CD14-positive monocyte (primary cell): ENCODE results near the gene TSPYL1. TPM values are rescaled to one million over a fixed set of nuclear protein-coding genes. Genes with fewer than 3 reads are reported as not detected.

Experiments
- DNase-seq, 3 donors: peaks; one replicate each; pipeline ENCODE4 v3.0.0-alpha.2; 2011 to 2022
- H2AFZ ChIP-seq: 2 replicates; pipeline ENCODE4 v1.6.0; 2012; ENCODE audit warnings: mild to moderate bottlenecking, low read depth, low read length, inconsistent platforms; ENCODE audit not compliant: insufficient read depth, poor library complexity, severe bottlenecking
- H3K27ac ChIP-seq, 2 donors: 1 replicate in 1 of 2; 2 replicates in 1 of 2; pipeline ENCODE4 v1.5.1; 2012 to 2013; ENCODE audit warnings: low read length in 2 of 2, control low read depth in 1 of 2, inconsistent platforms in 1 of 2, low read depth in 1 of 2, mild to moderate bottlenecking in 1 of 2
- H3K27me3 ChIP-seq, 2 donors: one replicate each; pipeline versions ENCODE4 v1.6.0 to v1.6.1; 2011 to 2013; ENCODE audit warnings: low read length in 2 of 2; ENCODE audit not compliant: control insufficient read depth in 2 of 2, insufficient read depth in 2 of 2
- H3K36me3 ChIP-seq, 2 donors: replicated peaks in 1 of 2; 1 replicate in 1 of 2; 2 replicates in 1 of 2; pipeline versions ENCODE4 v1.5.1 to v1.6.1; 2012 to 2013; ENCODE audit warnings: low read length in 2 of 2, control low read depth in 1 of 2, inconsistent platforms in 1 of 2, mild to moderate bottlenecking in 1 of 2; ENCODE audit not compliant: insufficient read depth in 2 of 2, control insufficient read depth in 1 of 2
- H3K4me1 ChIP-seq, 2 donors: 1 replicate in 1 of 2; 2 replicates in 1 of 2; pipeline versions ENCODE4 v1.5.1 to v1.6.1; 2012 to 2013; ENCODE audit warnings: low read length in 2 of 2, control low read depth in 1 of 2, inconsistent platforms in 1 of 2, mild to moderate bottlenecking in 1 of 2, moderate library complexity in 1 of 2; ENCODE audit not compliant: insufficient read depth in 2 of 2, control insufficient read depth in 1 of 2
- H3K4me2 ChIP-seq: replicated peaks from 2 replicates; pipeline ENCODE3; 2012; ENCODE audit warnings: low read length, moderate library complexity, mild to moderate bottlenecking; ENCODE audit not compliant: poor library complexity, severe bottlenecking; ENCODE audit errors: extremely low read depth
- H3K4me3 ChIP-seq, 3 experiments: fragments of 200-600 bp in 1 of 3; sonication (generic) in 1 of 3; replicated peaks in 1 of 3; 1 replicate in 2 of 3; 2 replicates in 1 of 3; pipeline ENCODE4 v1.5.1; 2011 to 2013; ENCODE audit warnings: low read length in 3 of 3, mild to moderate bottlenecking in 3 of 3, control low read depth in 2 of 3, low read depth in 2 of 3, inconsistent platforms in 1 of 3, moderate library complexity in 1 of 3
- H3K79me2 ChIP-seq: 2 replicates; pipeline ENCODE4 v1.6.0; 2012; ENCODE audit warnings: mild to moderate bottlenecking, control low read depth, inconsistent platforms, low read length, moderate library complexity; ENCODE audit not compliant: insufficient read depth
- H3K9ac ChIP-seq: 2 replicates; pipeline ENCODE4 v1.6.0; 2017; ENCODE audit warnings: low read length, mild to moderate bottlenecking; ENCODE audit not compliant: insufficient read depth, poor library complexity, severe bottlenecking
- H3K9me3 ChIP-seq, 2 donors: replicated peaks in 1 of 2; 1 replicate in 1 of 2; 2 replicates in 1 of 2; pipeline versions ENCODE4 v1.5.1 to v1.6.1; 2012 to 2013; ENCODE audit warnings: low read length in 2 of 2, control low read depth in 1 of 2; ENCODE audit not compliant: control insufficient read depth in 1 of 2, insufficient read depth in 1 of 2
- H4K20me1 ChIP-seq: 2 replicates; pipeline ENCODE4 v1.6.0; 2012; ENCODE audit warnings: mild to moderate bottlenecking, low read length, control low read depth, moderate library complexity; ENCODE audit not compliant: insufficient read depth
- H3K27ac Mint-ChIP-seq, 7 donors: one replicate each; pipeline ENCODE4 v1.8.0; 2020; ENCODE audit warnings: mild to moderate bottlenecking in 7 of 7, mixed read lengths in 7 of 7, moderate library complexity in 6 of 7, inconsistent platforms in 2 of 7
- H3K27me3 Mint-ChIP-seq, 3 donors: one replicate each; pipeline ENCODE4 v1.8.0; 2021 to 2022; ENCODE audit warnings: low read depth in 3 of 3, mild to moderate bottlenecking in 3 of 3, mixed read lengths in 3 of 3, moderate library complexity in 3 of 3, inconsistent platforms in 1 of 3
- H3K36me3 Mint-ChIP-seq, 2 donors: one replicate each; pipeline ENCODE4 v1.8.0; 2020; ENCODE audit warnings: mixed read lengths in 2 of 2, inconsistent platforms in 1 of 2, mild to moderate bottlenecking in 1 of 2
- H3K4me1 Mint-ChIP-seq: one replicate; pipeline ENCODE4 v1.8.0; 2020; ENCODE audit warnings: mild to moderate bottlenecking, mixed read lengths
- H3K4me3 Mint-ChIP-seq, 2 donors: one replicate each; pipeline ENCODE4 v1.8.0; 2020; ENCODE audit warnings: mild to moderate bottlenecking in 2 of 2, mixed read lengths in 2 of 2, moderate library complexity in 1 of 2
- H3K9me3 Mint-ChIP-seq, 7 donors: one replicate each; pipeline ENCODE4 v1.8.0; 2020 to 2022; ENCODE audit warnings: mixed read lengths in 7 of 7, mild to moderate bottlenecking in 6 of 7, moderate library complexity in 6 of 7, inconsistent platforms in 2 of 7
- CTCF ChIP-seq: fragments of 200-600 bp; IDR thresholded peaks from one replicate; pipeline ENCODE4 v1.8.0; 2022; ENCODE audit warnings: antibody characterized with exemption, mild to moderate bottlenecking
- WGBS: methylation state at CpG from one replicate; pipeline ENCODE4 v1.1.5; 2013; ENCODE audit warnings: missing lambda C conversion rate; ENCODE audit not compliant: insufficient coverage; 5-methylcytosine and 5-hydroxymethylcytosine counted together
- intact Hi-C, 2 donors: fragments of 100-400 bp; cut with micrococcal nuclease; formaldehyde crosslinking; loops; one replicate each; pipeline versions ENCODE4 v1.15.0 to v1.15.1; 2023
- polyA plus RNA-seq, 3 donors: library from polyadenylated mRNA; depleted of rRNA in 1 of 3; unstranded in 2 of 3; stranded (reverse) in 1 of 3; fragments of 300-500 nt in 2 of 3; fragments of >200 nt in 1 of 3; fragmentation: Illumina TruSeq in 2 of 3; gene quantifications; 1 replicate in 2 of 3; 2 replicates in 1 of 3; pipeline ENCODE4 v1.2.3, GENCODE V29; 2012 to 2021

TSPYL1 gene
- polyA plus RNA-seq, 3 donors, result 19.6 to 21.0 (median 20.0) TPM

DNA sequence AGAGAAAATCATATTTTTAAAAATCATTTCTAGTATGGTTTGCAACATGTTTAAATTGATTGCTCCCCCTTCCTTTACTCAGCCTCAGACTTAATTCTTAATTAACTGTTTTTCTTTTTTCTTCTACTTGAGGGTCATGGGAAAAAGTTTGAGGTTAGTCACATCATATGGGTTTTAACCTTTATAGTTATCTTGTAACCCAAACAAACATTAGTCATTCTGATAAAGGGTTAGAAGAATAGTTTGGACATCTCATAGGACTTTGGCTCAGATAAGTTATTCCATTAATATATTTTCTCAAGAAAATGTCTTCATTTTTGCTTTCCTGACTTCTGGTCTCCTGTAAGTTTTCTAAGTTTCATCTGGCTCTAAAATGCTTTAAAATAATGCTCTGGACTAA lies 34.5 kb upstream of the TSPYL1 start:
- Mint-ChIP-seq H3K36me3 (no peaks in the 10 kb centered on the region), H3K27me3 (peaks cover 0 to 4% (median 2%) of the 10 kb centered on the region in 3 donors), H3K4me3 (no peak overlapping the region), H3K27ac (no peak overlapping the region), H3K4me1 (peaks cover 11% of the 10 kb centered on the region), H3K9me3 (no peaks in the 10 kb centered on the region)
- Histone ChIP-seq H3K27me3 (no peaks in the 10 kb centered on the region), H3K79me2 (no peaks in the 10 kb centered on the region), H3K9me3 (no peaks in the 10 kb centered on the region), H3K4me3 (no peak overlapping the region), H3K4me1 (peaks cover 9 to 13% of the 10 kb centered on the region in 2 donors), H3K36me3 (no peaks in the 10 kb centered on the region), H4K20me1 (no peaks in the 10 kb centered on the region), H3K9ac (no peak overlapping the region), H3K27ac (no peak overlapping the region), H3K4me2 (no peak overlapping the region), H2AFZ (no peak overlapping the region)
- no peak for TF ChIP-seq CTCF
- intact Hi-C loops, result no loop called here
- DNase-seq, result no peak

- 100% methylated on average over 1 of the region's 2 CpGs for WGBS
- H3K4me3 Mint-ChIP-seq, result no peak overlapping the region
- peaks cover 11% of the 10 kb centered on the region for H3K4me1 Mint-ChIP-seq
- H3K27me3 Mint-ChIP-seq, result peaks cover 0 to 2% (median 2%) of the 10 kb centered on the region in 3 donors
- intact Hi-C loops, result no loop called here
- Histone ChIP-seq H3K9ac (no peak overlapping the region), H3K79me2 (no peaks in the 10 kb centered on the region), H4K20me1 (no peaks in the 10 kb centered on the region), H3K4me2 (no peak overlapping the region), H3K4me1 (peaks cover 9 to 13% of the 10 kb centered on the region in 2 donors), H3K36me3 (no peaks in the 10 kb centered on the region), H3K27ac (no peak overlapping the region), H3K4me3 (no peak overlapping the region), H3K27me3 (no peaks in the 10 kb centered on the region), H2AFZ (no peak overlapping the region), H3K9me3 (no peaks in the 10 kb centered on the region)
- H3K36me3 Mint-ChIP-seq, result no peaks in the 10 kb centered on the region
- no peak overlapping the region for H3K27ac Mint-ChIP-seq
- H3K9me3 Mint-ChIP-seq, result no peaks in the 10 kb centered on the region
- no peak for TF ChIP-seq CTCF
- no peak for DNase-seq
Observed at GRCh38 chr6:116313101-116313776, 33.5 kb upstream of the TSPYL1 start.
